OCI-LY7 (cell line): ENCODE measurements around the gene STX8. TPM values are rescaled to one million over a fixed set of nuclear protein-coding genes. Genes with fewer than 3 reads are reported as not detected.
"Not testable (repeated sequence)": the region's sequence is repeated elsewhere in the genome, so short reads cannot be mapped to it uniquely, and the experiment has no call there.

ENCODE experiments used
- BruUV-seq: library from RNA; stranded (reverse); fragments of 400-500 nt; replicated peaks from 2 replicates; lab custom pipeline; 2021; lab: Mats Ljungman, UMichigan
- CTCF ChIA-PET: fragments of 300-600 bp; sonication (Branson Sonifier 250); formaldehyde crosslinking; loops from one replicate; lab custom pipeline; 2022; ENCODE audit warnings: antibody characterized with exemption; ENCODE audit not compliant: unreplicated experiment; lab: Charles Lee
- POLR2A ChIA-PET: fragments of 300-600 bp; sonication (Branson Sonifier 250); formaldehyde crosslinking; loops from one replicate; lab custom pipeline; 2022; ENCODE audit warnings: antibody characterized with exemption; lab: Charles Lee
- DNase-seq: peaks from one replicate; pipeline ENCODE4 v3.0.0-alpha.2; 2015; ENCODE audit warnings: low spot score
- H2AFZ ChIP-seq: fragments of 200-600 bp; sonication (generic), shearing (Covaris generic); 2 replicates; pipeline ENCODE4 v1.6.1; 2014; ENCODE audit warnings: mild to moderate bottlenecking, antibody characterized with exemption, low read length, moderate library complexity
- H3K27ac ChIP-seq: fragments of 200-600 bp; sonication (generic); 2 replicates; pipeline ENCODE4 v1.5.1; 2014; ENCODE audit warnings: mixed run types, low read depth, mild to moderate bottlenecking, moderate library complexity, low read length, inconsistent platforms; ENCODE audit not compliant: poor library complexity, severe bottlenecking
- H3K36me3 ChIP-seq: fragments of 200-600 bp; sonication (generic); 2 replicates; pipeline ENCODE4 v1.6.1; 2014; ENCODE audit warnings: mild to moderate bottlenecking, antibody characterized with exemption, low read length, moderate library complexity, mixed read lengths; ENCODE audit not compliant: insufficient read depth
- H3K4me1 ChIP-seq: fragments of 200-600 bp; sonication (generic); 2 replicates; pipeline ENCODE4 v1.5.1; 2014; ENCODE audit warnings: mild to moderate bottlenecking, low read length; ENCODE audit not compliant: insufficient read depth, poor library complexity, severe bottlenecking
- H3K4me2 ChIP-seq: fragments of 200-600 bp; sonication (generic); 2 replicates; pipeline ENCODE4 v1.6.1; 2014; ENCODE audit warnings: mild to moderate bottlenecking, low read length
- H3K4me3 ChIP-seq: fragments of 200-600 bp; sonication (generic); 2 replicates; pipeline ENCODE4 v1.5.1; 2014; ENCODE audit warnings: mild to moderate bottlenecking, low read depth, low read length; ENCODE audit not compliant: poor library complexity, severe bottlenecking
- H3K79me2 ChIP-seq: fragments of 200-600 bp; sonication (generic); 2 replicates; pipeline ENCODE4 v1.6.1; 2016; ENCODE audit warnings: low read depth, mild to moderate bottlenecking, low read length, moderate library complexity, mixed read lengths; ENCODE audit not compliant: insufficient read depth
- H3K9me2 ChIP-seq: fragments of 200-600 bp; sonication (generic); 2 replicates; pipeline ENCODE4 v1.6.1; 2016; ENCODE audit warnings: mild to moderate bottlenecking, low read length, mixed read lengths; ENCODE audit not compliant: insufficient read depth
- H3K9me3 ChIP-seq: fragments of 200-600 bp; sonication (generic); 2 replicates; pipeline ENCODE4 v1.6.1; 2014; ENCODE audit warnings: mild to moderate bottlenecking, mixed run types, low read length, mixed read lengths
- H4K20me1 ChIP-seq: fragments of 200-600 bp; sonication (generic); 2 replicates; pipeline ENCODE4 v1.6.1; 2014; ENCODE audit warnings: mild to moderate bottlenecking, antibody characterized with exemption, low read length, moderate library complexity, mixed read lengths; ENCODE audit not compliant: insufficient read depth
- CTCF ChIP-seq: fragments of 200-600 bp; sonication (generic); conservative IDR thresholded peaks from 2 replicates; pipeline ENCODE4 v1.5.1; 2014; ENCODE audit warnings: mild to moderate bottlenecking, antibody characterized with exemption, low read length, moderate library complexity, mixed read lengths
- EZH2phosphoT487 ChIP-seq: fragments of 200-600 bp; sonication (generic); IDR thresholded peaks from 2 replicates; pipeline ENCODE4 v1.6.1; 2018; ENCODE audit warnings: low read depth, borderline replicate concordance, mild to moderate bottlenecking, mixed run types, antibody characterized with exemption, low read length, moderate library complexity, mixed read lengths
- intact Hi-C: fragments of 100-400 bp; cut with micrococcal nuclease; formaldehyde crosslinking; loops from one replicate; pipeline ENCODE4 v1.10.0; 2022; ENCODE audit not compliant: unreplicated experiment
- total RNA-seq, 2 experiments: library from RNA; depleted of rRNA in 1 of 2; stranded (reverse); fragments of >200 nt in 1 of 2; shearing (Covaris generic) in 1 of 2; gene quantifications; 2 replicates each; pipeline ENCODE4 v1.2.3, GENCODE V29; 2014 to 2022

STX8 gene
- total RNA-seq, 2 experiments from 2014 or later, result 56.7 to 69.0 TPM

- no peak overlapping the region for H2AFZ ChIP-seq
- no peak overlapping the region for H3K4me3 ChIP-seq
- H4K20me1 ChIP-seq, result no peaks in the 10 kb centered on the region
- H3K79me2 ChIP-seq, result no peaks in the 10 kb centered on the region
- no peaks in the 10 kb centered on the region for H3K36me3 ChIP-seq
- H3K9me2 ChIP-seq, result no peaks in the 10 kb centered on the region
- POLR2A ChIA-PET, result no interaction called here
- TF ChIP-seq CTCF (no peak), EZH2phosphoT487 (no peak)
- intact Hi-C loops, result loop anchor here (2.0 kb wide), 1 partner anchor 20 kb away; no protein-coding TSS in a partner anchor
- no peaks in the 10 kb centered on the region for H3K9me3 ChIP-seq
- H3K4me1 ChIP-seq, result no peaks in the 10 kb centered on the region
- no TSS peak for BruUV-seq
- H3K4me2 ChIP-seq, result no peak overlapping the region
- no peak overlapping the region for H3K27ac ChIP-seq
- DNase-seq, result no peak
- CTCF ChIA-PET, result no interaction called here
Observed at GRCh38 chr17:9381068-9381467, 194.6 kb downstream of the STX8 start.

GRCh38 chr17:9380361-9380760 lies 195.3 kb downstream of the STX8 start:
- Histone ChIP-seq H3K79me2 (no peaks in the 10 kb centered on the region), H4K20me1 (no peaks in the 10 kb centered on the region), H3K9me2 (no peaks in the 10 kb centered on the region), H3K36me3 (no peaks in the 10 kb centered on the region; the same call in 1 of the 2 replicates), H3K27ac (no peak overlapping the region), H3K4me1 (no peaks in the 10 kb centered on the region), H3K9me3 (no peaks in the 10 kb centered on the region), H2AFZ (no peak overlapping the region), H3K4me2 (no peak overlapping the region), H3K4me3 (no peak overlapping the region)
- TF ChIP-seq CTCF, result no peak
- no peak for TF ChIP-seq EZH2phosphoT487
- CTCF ChIA-PET, result no interaction called here
- POLR2A ChIA-PET, result interaction anchor here (0.6 to 0.7 kb wide), 2 partner anchors 286 to 627 kb away, joined by 4 to 8 read pairs; no protein-coding TSS in a partner anchor
- no peak for DNase-seq
- intact Hi-C loops, result loop anchor here (2.0 kb wide), 1 partner anchor 20 kb away; no protein-coding TSS in a partner anchor
- BruUV-seq, result no TSS peak

- POLR2A ChIA-PET, H2AFZ ChIP-seq, intact Hi-C loops, H3K79me2 ChIP-seq, BruUV-seq, H3K27ac ChIP-seq, H3K4me2 ChIP-seq, H3K9me2 ChIP-seq, H4K20me1 ChIP-seq, H3K9me3 ChIP-seq, H3K36me3 ChIP-seq, DNase-seq, H3K4me3 ChIP-seq, H3K4me1 ChIP-seq, CTCF ChIA-PET: not testable (repeated sequence)
Observed at GRCh38 chr17:9376177-9376576, 199.4 kb downstream of the STX8 start.
